Measurements from ENCODE around the gene PHLDA2. TPM values are rescaled to one million over a fixed set of nuclear protein-coding genes. Genes with fewer than 3 reads are reported as not detected.

PHLDA2 gene
- total RNA-seq, 1 experiment from 2014 or later = 13.1 TPM

DNA sequence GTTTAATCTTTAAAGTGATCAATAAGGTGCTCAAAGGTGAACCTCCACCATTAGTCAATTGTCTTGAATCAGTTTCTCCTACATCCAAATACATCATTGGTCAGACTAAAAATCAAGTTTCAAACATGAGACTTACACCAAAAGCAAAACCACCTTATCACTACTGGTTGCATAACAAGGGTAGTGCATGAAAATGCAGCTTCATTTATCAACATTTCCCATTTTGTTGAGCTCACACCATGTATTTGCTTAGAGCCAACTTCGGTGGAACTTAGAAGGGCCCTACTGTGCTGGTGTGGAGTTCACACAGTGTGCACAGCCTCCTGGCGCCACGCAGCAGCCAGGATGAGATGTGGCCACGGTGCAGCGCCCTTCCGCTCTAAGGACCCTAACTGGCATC lies 23.1 kb upstream of the PHLDA2 start:
- DNase-seq = no peak
- Histone ChIP-seq H3K36me3 (replicated peaks; ENCODE audit: control insufficient read depth, insufficient read depth, low read length) (peaks cover 61% of the 10 kb centered on the region), H3K27me3 (ENCODE audit: control insufficient read depth, insufficient read depth, low read length) (no peaks in the 10 kb centered on the region), H3K4me3 (ENCODE audit: insufficient read depth, low read depth, low read length) (no peak overlapping the region)

DNA sequence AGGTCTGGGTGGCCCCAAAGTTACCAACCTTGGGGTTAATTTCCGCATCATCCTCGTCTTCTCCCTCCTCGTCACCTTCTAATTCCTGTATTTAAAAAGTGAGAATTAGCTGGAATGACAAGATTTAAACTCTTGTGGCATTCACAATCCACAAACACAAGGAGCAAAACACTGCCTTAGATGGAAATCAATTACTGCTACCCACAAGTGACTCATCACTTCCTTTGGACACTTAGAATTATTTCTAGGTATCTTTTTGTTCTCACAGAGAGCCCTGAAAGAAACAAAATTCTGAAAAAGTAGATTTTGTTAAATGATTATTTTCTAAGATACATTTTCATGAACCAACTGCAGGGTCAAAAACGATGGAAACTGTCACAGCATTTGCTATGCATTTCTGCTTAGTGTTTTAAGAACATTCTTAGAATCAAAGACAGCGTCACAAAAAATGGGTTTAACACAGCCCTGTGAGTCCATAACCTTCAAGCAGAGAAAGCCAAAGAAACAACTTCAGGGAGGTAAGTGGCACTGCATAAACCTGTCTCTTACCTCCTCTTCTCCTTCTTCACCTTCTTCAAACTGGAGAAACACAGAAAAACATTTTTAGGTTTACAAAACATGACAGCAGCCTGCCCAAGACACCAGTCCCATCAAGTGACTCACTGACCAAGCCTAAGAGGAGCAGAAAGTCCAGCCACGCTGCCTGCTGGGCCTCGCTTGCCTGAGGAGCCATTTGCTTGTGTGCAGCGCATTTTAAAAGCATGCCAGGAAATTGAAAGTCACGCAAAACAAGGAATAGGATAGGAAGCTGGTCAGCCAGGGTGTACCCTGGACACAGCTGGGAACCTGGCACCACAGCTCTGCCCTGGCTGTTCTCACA lies 22.3 kb upstream of the PHLDA2 start:
- H3K36me3 ChIP-seq (replicated peaks; ENCODE audit: control insufficient read depth, insufficient read depth, low read length) = peaks cover 56% of the 10 kb centered on the region
- no peak for DNase-seq
- no peak overlapping the region for H3K4me3 ChIP-seq (ENCODE audit: insufficient read depth, low read depth, low read length)
- H3K27me3 ChIP-seq (ENCODE audit: control insufficient read depth, insufficient read depth, low read length) = no peaks in the 10 kb centered on the region

DNA sequence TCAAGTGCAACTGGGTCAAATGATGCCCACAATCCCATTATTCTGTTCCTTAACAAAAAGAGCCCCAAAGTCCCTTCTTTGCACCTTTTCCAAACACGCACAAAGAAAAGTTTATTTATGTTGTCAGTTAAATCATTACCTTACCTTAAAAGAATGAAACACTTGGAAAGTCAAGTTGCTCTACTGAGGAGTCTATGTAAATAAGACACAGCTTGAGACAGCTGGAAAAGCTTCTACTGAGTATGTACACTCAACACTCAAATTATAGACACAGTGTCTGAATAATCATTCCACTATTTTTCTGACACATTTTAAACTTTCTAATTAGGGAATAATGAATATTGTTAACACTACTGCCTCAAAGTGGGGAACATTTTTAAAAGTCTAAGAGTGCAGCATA lies 21.6 kb upstream of the PHLDA2 start:
- H3K27me3 ChIP-seq (ENCODE audit: control insufficient read depth, insufficient read depth, low read length) = no peaks in the 10 kb centered on the region
- DNase-seq = no peak
- peaks cover 51% of the 10 kb centered on the region for H3K36me3 ChIP-seq (replicated peaks; ENCODE audit: control insufficient read depth, insufficient read depth, low read length)
- no peak overlapping the region for H3K4me3 ChIP-seq (ENCODE audit: insufficient read depth, low read depth, low read length)

DNA sequence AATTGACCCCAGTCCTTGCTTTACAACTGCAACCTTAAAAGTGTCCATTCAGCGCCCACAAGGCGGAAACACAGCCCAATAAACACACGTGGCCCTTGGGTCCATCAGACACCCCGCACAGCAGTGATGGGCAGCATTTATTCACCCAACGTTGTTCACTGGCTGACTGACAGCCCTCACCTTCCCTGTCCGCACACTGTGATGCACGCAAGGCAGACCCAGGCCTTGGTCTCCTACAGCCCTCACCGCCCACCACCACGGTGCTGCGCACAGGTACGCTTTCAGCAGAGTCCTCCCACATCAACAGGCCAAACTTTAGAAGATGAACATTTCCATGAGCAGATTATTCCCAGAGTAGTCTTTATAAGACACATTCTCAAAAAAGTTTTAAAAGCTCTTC lies 20.7 kb upstream of the PHLDA2 start:
- Histone ChIP-seq H3K27me3 (ENCODE audit: control insufficient read depth, insufficient read depth, low read length) (no peaks in the 10 kb centered on the region), H3K36me3 (replicated peaks; ENCODE audit: control insufficient read depth, insufficient read depth, low read length) (peaks cover 46% of the 10 kb centered on the region), H3K4me3 (ENCODE audit: insufficient read depth, low read depth, low read length) (no peak overlapping the region)
- no peak for DNase-seq

DNA sequence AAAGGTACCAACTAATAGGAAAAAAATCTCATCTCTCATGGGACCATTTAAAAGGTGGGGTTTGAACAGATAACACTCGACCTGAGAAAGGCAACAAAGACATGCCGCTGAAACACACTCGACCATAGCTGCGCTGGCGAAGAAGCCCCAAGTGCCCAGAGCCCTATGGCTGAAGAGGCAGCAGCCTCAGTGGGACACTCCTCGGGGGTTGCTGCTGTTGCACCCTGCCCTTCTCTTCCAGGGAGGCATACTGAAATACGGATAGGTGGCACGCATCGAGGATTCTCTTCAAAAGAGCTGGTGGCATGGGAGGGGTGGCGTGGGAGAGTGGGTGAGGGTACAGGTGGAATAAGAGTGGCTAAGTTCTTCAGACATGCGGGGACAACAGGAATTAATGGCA lies 18.5 kb upstream of the PHLDA2 start:
- no peak overlapping the region for H3K4me3 ChIP-seq (ENCODE audit: insufficient read depth, low read depth, low read length)
- no peak for DNase-seq
- H3K27me3 ChIP-seq (ENCODE audit: control insufficient read depth, insufficient read depth, low read length) = no peaks in the 10 kb centered on the region
- H3K36me3 ChIP-seq (replicated peaks; ENCODE audit: control insufficient read depth, insufficient read depth, low read length) = peaks cover 28% of the 10 kb centered on the region

DNA sequence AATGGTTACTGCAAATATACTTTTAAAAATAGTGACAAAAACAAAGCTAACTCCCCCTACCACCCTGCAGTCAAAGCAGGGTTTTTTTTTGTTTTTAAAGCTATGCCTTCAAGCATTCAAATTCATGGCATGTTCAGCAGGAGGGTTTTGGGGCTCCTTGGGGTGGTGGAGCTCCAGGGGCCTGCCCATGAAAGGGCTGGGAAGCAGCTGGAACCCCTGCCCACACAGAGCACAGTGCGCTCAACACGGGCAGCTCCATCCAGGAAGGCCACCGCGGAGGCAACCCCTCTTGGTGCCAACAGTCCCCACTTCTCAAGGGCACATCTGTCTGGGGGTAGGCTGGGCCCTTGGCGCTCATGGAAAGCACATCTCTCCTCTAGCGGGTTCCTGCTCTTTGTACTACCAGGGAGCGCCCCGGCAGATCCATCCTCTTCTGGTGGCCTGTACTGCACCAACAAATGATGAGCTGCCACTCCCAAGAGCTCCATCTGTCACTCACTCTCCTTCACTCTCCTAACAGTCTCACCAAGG lies 16.6 kb upstream of the PHLDA2 start:
- peak; percentile 73 for DNase-seq

DNA sequence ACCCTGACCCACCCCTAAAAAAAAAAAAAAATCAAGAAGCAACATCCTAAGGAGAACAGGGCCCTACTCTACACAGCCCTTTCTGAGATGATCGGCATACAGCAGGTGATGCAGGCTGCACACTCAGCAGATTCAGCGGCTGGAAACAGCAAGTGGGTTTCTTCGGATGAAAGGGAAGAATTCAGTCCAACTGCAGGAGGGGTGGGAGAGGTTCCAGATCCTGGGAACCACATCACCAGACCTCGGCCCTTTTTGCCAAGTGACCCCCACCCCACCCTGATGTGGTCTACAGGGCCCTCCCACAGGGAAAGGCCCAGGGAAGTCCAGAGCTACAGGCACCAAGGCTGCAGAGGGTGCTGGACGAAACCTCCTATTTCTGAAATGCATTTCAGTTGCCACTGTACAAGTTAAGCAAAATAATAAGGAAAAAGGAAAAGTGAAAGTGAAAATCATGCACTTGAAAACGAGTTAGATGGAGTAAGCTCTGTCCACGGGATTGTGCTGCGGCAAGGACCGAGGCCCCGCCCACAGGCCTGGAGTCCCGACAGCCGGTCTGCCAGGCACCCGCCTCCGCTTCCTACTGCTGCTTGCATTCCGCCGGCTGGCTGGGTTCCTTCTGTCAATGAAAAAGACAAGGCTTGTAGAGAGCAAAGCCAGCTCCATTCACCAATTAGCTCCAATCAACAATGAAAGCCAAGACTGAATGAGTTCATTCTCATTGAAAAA lies 16.0 kb upstream of the PHLDA2 start:
- H3K27me3 ChIP-seq (ENCODE audit: control insufficient read depth, insufficient read depth, low read length) = no peaks in the 10 kb centered on the region
- H3K36me3 ChIP-seq (replicated peaks; ENCODE audit: control insufficient read depth, insufficient read depth, low read length) = peaks cover 13% of the 10 kb centered on the region
- peak; percentile 90 for DNase-seq
- H3K4me3 ChIP-seq (ENCODE audit: insufficient read depth, low read depth, low read length) = no peak overlapping the region

More for the DNA sequence above, 16.6 kb upstream of the PHLDA2 start:
- Histone ChIP-seq H3K27me3 (ENCODE audit: control insufficient read depth, insufficient read depth, low read length) (no peaks in the 10 kb centered on the region), H3K4me3 (ENCODE audit: insufficient read depth, low read depth, low read length) (no peak overlapping the region), H3K36me3 (replicated peaks; ENCODE audit: control insufficient read depth, insufficient read depth, low read length) (peaks cover 15% of the 10 kb centered on the region)

DNA sequence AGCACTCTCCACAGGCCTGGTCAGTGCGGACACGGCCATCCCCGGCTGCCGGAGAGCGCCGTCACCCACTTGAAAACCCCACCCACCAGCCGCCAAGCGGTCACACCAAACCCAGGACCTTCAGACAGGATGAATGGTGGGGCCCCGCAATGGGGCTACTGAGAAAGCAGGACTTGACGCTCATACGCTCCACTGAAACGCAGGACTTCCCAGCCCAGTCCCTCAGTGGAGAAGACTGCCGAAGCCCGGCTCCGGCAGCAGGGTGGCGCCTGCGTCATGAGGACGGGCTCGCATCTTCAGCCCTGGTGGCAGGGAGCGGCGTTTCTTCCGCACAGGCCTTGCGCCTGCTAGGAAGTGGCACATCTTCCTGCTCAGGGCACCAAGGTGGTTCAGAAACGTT lies 15.3 kb upstream of the PHLDA2 start:
- peak; percentile 49 for DNase-seq

DNA sequence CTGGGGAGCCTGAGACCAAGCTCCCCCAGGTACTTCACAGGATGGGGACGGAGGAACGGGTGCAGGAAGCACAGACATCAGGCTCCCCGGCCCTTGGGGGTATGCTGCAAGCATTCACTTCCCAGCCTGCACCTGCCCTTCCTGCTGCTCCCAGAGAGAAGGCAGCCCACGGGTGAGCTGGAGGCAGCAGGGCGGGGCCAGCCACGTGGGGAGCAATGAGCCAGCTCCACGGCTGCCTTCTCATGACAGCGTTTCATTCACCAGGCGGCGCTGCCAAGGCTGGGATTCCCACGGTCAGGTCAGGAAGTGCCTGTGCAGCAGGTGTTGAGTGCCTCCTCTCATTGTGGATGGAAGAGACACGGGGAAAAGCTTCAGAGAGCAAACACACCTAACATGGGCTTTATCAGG lies 14.5 kb upstream of the PHLDA2 start:
- H3K4me3 ChIP-seq (ENCODE audit: insufficient read depth, low read depth, low read length) = no peak overlapping the region
- peaks cover 7% of the 10 kb centered on the region for H3K36me3 ChIP-seq (replicated peaks; ENCODE audit: control insufficient read depth, insufficient read depth, low read length)
- peak; percentile 41 for DNase-seq
- H3K27me3 ChIP-seq (ENCODE audit: control insufficient read depth, insufficient read depth, low read length) = no peaks in the 10 kb centered on the region

More for the DNA sequence above, 15.3 kb upstream of the PHLDA2 start:
- Histone ChIP-seq H3K36me3 (replicated peaks; ENCODE audit: control insufficient read depth, insufficient read depth, low read length) (peaks cover 9% of the 10 kb centered on the region), H3K4me3 (ENCODE audit: insufficient read depth, low read depth, low read length) (no peak overlapping the region), H3K27me3 (ENCODE audit: control insufficient read depth, insufficient read depth, low read length) (no peaks in the 10 kb centered on the region)

DNA sequence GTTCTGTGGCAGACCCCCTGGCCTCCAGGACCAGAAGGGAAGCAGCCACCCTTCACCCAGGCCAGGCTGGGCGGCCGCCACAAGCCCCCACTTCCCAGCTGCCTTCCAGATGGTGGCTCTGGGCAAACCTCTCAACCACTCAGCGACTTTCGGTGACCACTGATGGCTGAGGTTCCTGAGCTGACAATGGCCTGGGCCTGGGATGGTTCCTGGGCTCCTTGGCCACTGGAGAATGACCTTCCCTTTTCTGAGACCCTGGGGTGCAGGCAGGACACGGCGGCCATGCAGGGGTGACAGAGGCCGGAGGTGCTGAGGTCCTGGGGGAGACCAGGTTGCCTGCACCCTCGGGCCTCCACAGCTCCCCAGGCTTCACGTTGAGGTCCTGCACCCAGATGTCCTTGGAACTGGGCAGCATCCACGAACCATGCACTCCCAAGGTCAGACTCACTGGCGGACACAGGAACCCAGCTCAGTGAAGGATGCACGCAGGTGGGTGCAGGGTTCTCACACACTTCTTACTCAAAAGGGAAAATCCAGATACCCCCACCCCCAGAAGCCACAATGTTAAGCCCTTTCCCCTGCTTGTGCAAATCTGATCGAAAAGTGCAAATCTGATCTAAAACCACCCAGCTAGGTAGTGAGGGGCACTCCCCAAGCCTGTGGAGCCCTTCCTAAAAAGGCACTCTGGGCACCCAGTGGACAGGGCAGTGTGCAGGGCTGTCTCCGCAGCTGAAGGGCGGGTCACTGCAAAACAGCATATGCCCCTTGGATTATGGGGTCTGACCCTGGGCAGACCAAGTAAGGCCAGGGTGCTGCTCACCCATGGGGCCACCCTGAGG lies 13.9 kb upstream of the PHLDA2 start:
- Histone ChIP-seq H3K27me3 (ENCODE audit: control insufficient read depth, insufficient read depth, low read length) (no peaks in the 10 kb centered on the region), H3K4me3 (ENCODE audit: insufficient read depth, low read depth, low read length) (no peak overlapping the region), H3K36me3 (replicated peaks; ENCODE audit: control insufficient read depth, insufficient read depth, low read length) (peaks cover 4% of the 10 kb centered on the region)
- DNase-seq = no peak

DNA sequence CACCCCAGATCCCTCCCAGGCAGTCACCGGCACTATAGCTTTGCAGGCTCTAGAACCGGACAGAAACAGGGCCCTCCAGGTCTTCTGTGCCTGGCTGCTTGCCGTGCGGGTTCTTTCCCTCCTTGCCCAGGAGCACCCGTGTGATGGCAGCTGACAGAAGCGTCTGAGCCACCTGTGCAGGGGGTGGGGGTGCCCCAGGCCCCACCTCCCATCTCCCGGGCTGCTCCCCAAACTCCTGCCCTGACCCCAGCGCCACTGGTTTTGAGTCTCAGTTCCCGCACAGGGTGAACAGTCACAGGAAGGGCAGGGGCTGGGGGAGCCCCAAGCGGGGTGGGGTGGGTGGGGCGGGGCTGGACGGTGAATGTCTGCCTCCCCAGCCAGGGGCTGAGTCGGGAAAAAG lies 13.2 kb upstream of the PHLDA2 start:
- peaks cover 2% of the 10 kb centered on the region for H3K36me3 ChIP-seq (replicated peaks; ENCODE audit: control insufficient read depth, insufficient read depth, low read length)
- DNase-seq = peak; percentile 41
- H3K4me3 ChIP-seq (ENCODE audit: insufficient read depth, low read depth, low read length) = no peak overlapping the region
- H3K27me3 ChIP-seq (ENCODE audit: control insufficient read depth, insufficient read depth, low read length) = no peaks in the 10 kb centered on the region

DNA sequence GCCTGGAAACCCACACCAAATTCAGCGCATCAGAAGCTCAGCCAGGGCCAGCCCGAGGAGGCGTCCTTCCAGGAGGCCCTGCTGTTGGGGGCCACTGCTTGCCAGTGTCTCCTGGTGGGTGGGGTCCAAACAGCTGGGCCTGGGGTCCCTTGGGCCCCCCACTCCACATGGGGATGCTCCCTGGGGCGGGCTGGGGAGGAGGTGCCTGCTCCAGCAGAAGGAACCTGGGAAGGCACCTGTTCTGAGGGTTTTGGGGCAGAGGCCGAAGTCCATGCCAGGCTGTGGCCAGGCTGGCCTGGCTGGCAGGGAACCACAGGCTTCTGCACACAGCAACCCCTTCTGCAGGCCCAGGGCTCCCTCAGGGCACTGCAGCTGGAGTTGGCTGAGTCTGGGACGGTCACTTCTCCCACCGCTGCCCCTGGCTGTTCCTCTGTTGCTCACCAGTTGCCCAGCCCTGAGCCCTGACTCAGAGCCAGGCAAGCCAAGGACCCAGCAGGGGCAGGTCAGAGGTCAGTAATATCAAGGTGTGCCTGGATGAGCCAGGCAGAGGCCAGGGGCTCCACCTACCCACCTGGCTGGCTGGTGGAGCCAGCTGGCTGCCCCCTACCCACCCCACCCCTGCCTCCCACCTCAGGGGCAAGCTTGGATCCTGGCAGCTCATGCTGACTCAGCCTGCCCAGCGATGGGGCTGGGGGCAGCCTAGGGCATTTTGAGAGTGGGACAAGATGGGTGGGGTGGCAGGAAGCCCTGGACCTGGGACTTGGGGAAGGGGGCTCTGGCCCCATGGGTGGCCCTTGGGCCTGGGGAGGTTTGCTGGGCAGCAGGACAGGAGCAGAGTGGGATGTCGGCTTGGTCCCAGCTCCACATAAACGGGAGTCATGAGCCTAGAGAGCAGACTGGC lies 12.0 kb upstream of the PHLDA2 start:
- Histone ChIP-seq H3K27me3 (ENCODE audit: control insufficient read depth, insufficient read depth, low read length) (no peaks in the 10 kb centered on the region), H3K36me3 (replicated peaks; ENCODE audit: control insufficient read depth, insufficient read depth, low read length) (peaks cover 2% of the 10 kb centered on the region), H3K4me3 (ENCODE audit: insufficient read depth, low read depth, low read length) (no peak overlapping the region)
- DNase-seq = peak; percentile 69

DNA sequence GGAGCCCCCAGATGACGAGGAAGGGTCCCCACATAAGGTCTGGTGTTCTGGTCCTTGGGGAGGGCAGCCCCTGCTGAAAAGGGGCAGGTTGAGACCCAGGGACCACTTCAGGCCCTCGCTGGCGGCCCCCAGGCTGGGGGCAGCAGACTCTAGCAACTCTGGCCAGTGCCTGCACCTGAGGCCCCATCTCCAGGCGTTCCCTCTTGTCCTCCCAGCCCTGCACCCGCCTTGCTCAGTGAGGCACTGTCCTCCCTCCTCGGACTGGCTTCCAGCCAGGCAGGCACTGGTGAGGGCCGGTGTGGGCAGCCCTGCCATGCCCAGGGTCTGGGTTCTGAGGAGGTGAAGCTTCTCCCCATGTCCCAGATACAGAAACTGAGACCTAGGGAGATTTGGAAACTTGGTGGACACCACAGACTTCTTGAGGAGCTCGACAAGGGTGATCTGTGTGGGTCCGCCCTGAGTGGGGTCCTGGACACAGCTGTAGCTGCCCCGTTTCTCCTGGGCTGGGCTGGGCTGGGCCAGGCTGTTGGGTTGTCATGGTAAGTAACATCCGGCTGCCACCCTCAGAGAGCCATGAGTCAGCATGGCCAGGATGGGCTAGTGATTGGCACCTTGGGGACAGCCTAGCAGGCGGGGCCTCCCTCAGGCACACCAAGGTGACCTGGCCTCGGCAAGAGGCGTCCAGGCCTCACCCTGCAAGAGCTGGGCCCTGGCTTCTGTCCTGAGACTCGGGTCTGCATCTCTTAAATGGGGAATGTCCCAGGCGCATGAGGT lies 11.1 kb upstream of the PHLDA2 start:
- peaks cover 2% of the 10 kb centered on the region for H3K36me3 ChIP-seq (replicated peaks; ENCODE audit: control insufficient read depth, insufficient read depth, low read length)
- no peaks in the 10 kb centered on the region for H3K27me3 ChIP-seq (ENCODE audit: control insufficient read depth, insufficient read depth, low read length)
- peak; percentile 57 for DNase-seq
- H3K4me3 ChIP-seq (ENCODE audit: insufficient read depth, low read depth, low read length) = no peak overlapping the region

All from H7 (cell line).